K562 (cell line): Measurements from ENCODE around the gene EIF5B. TPM values are rescaled to one million over a fixed set of nuclear protein-coding genes. Genes with fewer than 3 reads are reported as not detected.

ENCODE experiments used
- ATAC-seq: fragments of 200-7000 bp; cut with Tn5 transposase; 3 replicates; pipeline ENCODE4 v1.9.1; 2020; ENCODE audit warnings: moderate library complexity
- BruUV-seq: library from RNA; stranded (reverse); fragments of 400-500 nt; replicated peaks from 2 replicates; lab custom pipeline; 2021; lab: Mats Ljungman, UMichigan
- CTCF ChIA-PET: fragments of 300-600 bp; formaldehyde crosslinking; extraction: SDS; loops from one replicate; lab custom pipeline; 2021; ENCODE audit warnings: low intra/inter-chr PET ratio; lab: Yijun Ruan, JAX
- POLR2A ChIA-PET: fragments of 300-600, 350-650 bp; sonication (Branson Sonifier 250); formaldehyde crosslinking; extraction: SDS; loops from one replicate; lab custom pipeline; 2021; ENCODE audit warnings: antibody characterized with exemption, inconsistent platforms; lab: Yijun Ruan, JAX
- DNase-seq, 4 experiments: peaks; one replicate each; pipeline versions ENCODE4 v3.0.0 to v3.0.0-alpha.2; 2011 to 2018; ENCODE audit warnings: low spot score in 3 of 4, mixed read lengths in 3 of 4; ENCODE audit errors: extremely low read depth in 1 of 4
- FAIRE-seq: peaks from 2 replicates; lab custom pipeline; 2011; peaks lifted over from hg19 to GRCh38; lab: Jason Lieb, UNC
- H2AFZ ChIP-seq: 2 replicates; pipeline ENCODE4 v1.6.0; 2011; ENCODE audit warnings: low read depth, low read length, control low read depth, inconsistent platforms
- H3K27ac ChIP-seq: fragments of 200-600 bp; 3 replicates; pipeline ENCODE4 v1.8.0; 2011; ENCODE audit warnings: low read depth, mild to moderate bottlenecking, control low read depth, inconsistent platforms, low read length, moderate library complexity, mixed read lengths; ENCODE audit errors: extremely low read depth
- H3K27me3 ChIP-seq, 2 experiments: fragments of 300-600 bp in 1 of 2; 2 replicates in 1 of 2; 3 replicates in 1 of 2; pipeline versions ENCODE4 v1.6.0 to v1.8.0; 2011; ENCODE audit warnings: inconsistent platforms in 2 of 2, low read length in 2 of 2, mild to moderate bottlenecking in 1 of 2, mixed read lengths in 1 of 2, moderate library complexity in 1 of 2; ENCODE audit not compliant: control insufficient read depth in 2 of 2, insufficient read depth in 2 of 2
- H3K36me3 ChIP-seq: fragments of 300-600 bp; 3 replicates; pipeline ENCODE4 v1.8.0; 2011; ENCODE audit warnings: mild to moderate bottlenecking, low read length, inconsistent platforms; ENCODE audit not compliant: control insufficient read depth, insufficient read depth
- H3K4me1 ChIP-seq, 2 experiments: fragments of 200-600 bp in 1 of 2; replicated peaks in 1 of 2; 2 replicates in 1 of 2; 3 replicates in 1 of 2; pipeline versions ENCODE4 v1.5.1 to v1.8.0; 2011; ENCODE audit warnings: inconsistent platforms in 2 of 2, low read length in 2 of 2, mild to moderate bottlenecking in 1 of 2, mixed read lengths in 1 of 2, moderate library complexity in 1 of 2; ENCODE audit not compliant: control insufficient read depth in 2 of 2, insufficient read depth in 2 of 2
- H3K4me2 ChIP-seq: 2 replicates; pipeline ENCODE4 v1.6.1; 2011; ENCODE audit warnings: low read length, control low read depth, inconsistent platforms, mixed read lengths; ENCODE audit not compliant: insufficient read depth
- H3K4me3 ChIP-seq: fragments of 200-600 bp; sonication (generic), shearing (Covaris generic); 2 replicates; pipeline ENCODE4 v1.5.1; 2016; ENCODE audit warnings: control low read depth, inconsistent platforms
- H3K79me2 ChIP-seq: fragments of 200-600 bp; 3 replicates; pipeline ENCODE4 v1.8.0; 2011; ENCODE audit warnings: low read length, inconsistent platforms; ENCODE audit not compliant: control insufficient read depth, insufficient read depth
- H3K9ac ChIP-seq, 2 experiments: 2 replicates each; pipeline versions ENCODE4 v1.6.0 to v1.6.1; 2011; ENCODE audit warnings: low read depth in 2 of 2, low read length in 2 of 2, control low read depth in 1 of 2, inconsistent platforms in 1 of 2, mild to moderate bottlenecking in 1 of 2, mixed read lengths in 1 of 2; ENCODE audit not compliant: insufficient read depth in 1 of 2
- H3K9me1 ChIP-seq: one replicate; pipeline ENCODE4 v1.6.0; 2011; ENCODE audit warnings: inconsistent platforms, mild to moderate bottlenecking, low read length, moderate library complexity; ENCODE audit not compliant: control insufficient read depth, insufficient read depth
- H3K9me3 ChIP-seq: replicated peaks from 2 replicates; pipeline ENCODE4 v1.5.1; 2011; ENCODE audit warnings: low read depth, low read length, inconsistent platforms; ENCODE audit not compliant: control insufficient read depth, insufficient read depth
- H4K20me1 ChIP-seq: replicated peaks from 2 replicates; pipeline ENCODE4 v1.6.1; 2011; ENCODE audit warnings: low read length, inconsistent platforms, mixed read lengths; ENCODE audit not compliant: control insufficient read depth, insufficient read depth
- DPF2 ChIP-seq: fragments of 450-650 bp; IDR thresholded peaks from 2 replicates; pipeline ENCODE4 v1.6.1; 2016
- ETV1 ChIP-seq: fragments of 450-650 bp; conservative IDR thresholded peaks from 2 replicates; pipeline ENCODE4 v1.6.1; 2016; ENCODE audit warnings: missing genetic modification characterization, control low read depth, low read depth, missing compliant biosample characterization
- MEIS2 ChIP-seq: fragments of 450-650 bp; IDR thresholded peaks from 2 replicates; pipeline ENCODE4 v1.6.1; 2014; ENCODE audit warnings: mild to moderate bottlenecking; ENCODE audit not compliant: partially characterized antibody
- NCOR1 ChIP-seq: fragments of 450-650 bp; IDR thresholded peaks from 2 replicates; pipeline ENCODE4 v1.6.1; 2016; ENCODE audit warnings: mild to moderate bottlenecking, moderate library complexity
- PML ChIP-seq: IDR thresholded peaks from 2 replicates; pipeline ENCODE4 v1.6.1; 2012; ENCODE audit warnings: low read length, inconsistent platforms
- TAF15 ChIP-seq: fragments of 200-400 bp; formaldehyde crosslinking; IDR thresholded peaks from 2 replicates; pipeline ENCODE4 v1.6.1; 2017; ENCODE audit warnings: mild to moderate bottlenecking, low read depth, low read length, moderate library complexity
- TAF9B ChIP-seq: fragments of 450-650 bp; IDR thresholded peaks from 2 replicates; pipeline ENCODE4 v1.6.1; 2018; ENCODE audit warnings: mild to moderate bottlenecking; ENCODE audit not compliant: partially characterized antibody
- ZKSCAN8 ChIP-seq: fragments of 200-800 bp; sonication (Bioruptor generic); IDR thresholded peaks from 2 replicates; pipeline ENCODE4 v1.6.1; 2016; ENCODE audit warnings: missing genetic modification characterization, missing compliant biosample characterization
- ZNF253 ChIP-seq: fragments of 250-450 bp; sonication (Bioruptor Pico); conservative IDR thresholded peaks from 2 replicates; pipeline ENCODE4 v1.6.1; 2021; ENCODE audit warnings: mild to moderate bottlenecking
- WGBS: fragments of 100-300 bp; shearing (Covaris generic); methylation state at CpG from one replicate; pipeline ENCODE4 v1.1.6; 2016; ENCODE audit warnings: low coverage, mixed read lengths; ENCODE audit not compliant: insufficient coverage; ENCODE audit errors: missing lambda C conversion rate; 5-methylcytosine and 5-hydroxymethylcytosine counted together
- in situ Hi-C: fragments of 300-500 bp; cut with MboI; formaldehyde crosslinking; loops from 4 replicates; pipeline ENCODE4 v1.15.0; 2018; ENCODE audit warnings: inconsistent platforms, mixed read lengths
- intact Hi-C: fragments of 100-400 bp; cut with micrococcal nuclease; formaldehyde crosslinking; loops from 2 replicates; pipeline ENCODE4 v1.14.2; 2022
- polyA plus RNA-seq, 8 experiments: library from polyadenylated mRNA; depleted of rRNA in 4 of 8; stranded (reverse) in 5 of 8; unstranded in 3 of 8; fragments of >200 nt; fragmentation: Nextera tagmentation in 2 of 8; fragmentation: Illumina TruSeq in 1 of 8; extraction: Ambion mirVana in 2 of 8; extraction: Trizol in 1 of 8; gene quantifications; 2 replicates each; pipeline versions ENCODE4 v1.2.1 to v1.2.3, GENCODE V29; 2011 to 2014; ENCODE audit warnings: inconsistent platforms in 1 of 8, missing spikeins in 1 of 8
- total RNA-seq, 7 experiments: library from RNA; depleted of rRNA in 6 of 7; stranded (reverse); fragments of >200 nt in 6 of 7; fragmentation: Illumina TruSeq in 2 of 7; extraction: Trizol in 2 of 7; gene quantifications; 2 replicates each; pipeline versions ENCODE4 v1.2.1 to v1.2.3, GENCODE V29; 2011 to 2021; ENCODE audit warnings: low replicate concordance in 1 of 7
- TF ChIP-seq, protein P1 (sequence below), 2 experiments: fragments of 450-650 bp; conservative IDR thresholded peaks; 2 replicates each; pipeline ENCODE4 v1.6.1; 2017; ENCODE audit warnings: mild to moderate bottlenecking in 2 of 2, moderate library complexity in 2 of 2
- TF ChIP-seq, protein P2 (sequence below): fragments of 450-650 bp; IDR thresholded peaks from 2 replicates; pipeline ENCODE4 v1.6.1; 2018; ENCODE audit not compliant: partially characterized antibody
- TF ChIP-seq, protein P3 (sequence below): sonication (generic); IDR thresholded peaks from 2 replicates; pipeline ENCODE4 v1.6.1; 2016
- TF ChIP-seq, protein P4 (sequence below): fragments of 250-450 bp; sonication (Bioruptor Pico); IDR thresholded peaks from 2 replicates; pipeline ENCODE4 v1.5.0; 2020; ENCODE audit warnings: mild to moderate bottlenecking

The EIF5B gene
- total and polyA plus RNA-seq, 9 of the 15 experiments (the other 6 are each of a cell fraction or from before 2014, with no cell fraction given), result 26.5 to 143 (median 47.7) TPM

GRCh38 chr2:99338029-99338585 lies 918 bp downstream of the EIF5B start:
- intact Hi-C loops (no loop called here), in situ Hi-C loops (no loop called here)
- POLR2A ChIA-PET, result interaction anchor here (0.6 to 1.9 kb wide), 2 partner anchors 10 to 46 kb away, joined by 3 to 10 read pairs; no protein-coding TSS in a partner anchor
- peaks cover 11 to 19% of the 10 kb centered on the region in 2 experiments; a peak in 4 of 5 replicates for H3K4me1 ChIP-seq
- no peaks in the 10 kb centered on the region for H3K9me3 ChIP-seq
- ATAC-seq, result no peak
- 0 out of 2 replicates have a peak overlapping the region, but pooled peaks have one; percentile 6 for H2AFZ ChIP-seq
- peaks cover 95% of the 10 kb centered on the region for H3K79me2 ChIP-seq
- WGBS, result 1% methylated on average over 15 of the region's 17 CpGs
- peak overlapping the region; percentile 61 for H3K4me3 ChIP-seq
- no peaks in the 10 kb centered on the region for H3K9me1 ChIP-seq
- peak overlapping the region; percentile 89 for H3K4me2 ChIP-seq
- peak in 1 of 4 experiments; percentile 42 for DNase-seq
- CTCF ChIA-PET, result interaction anchor here (0.6 to 2.1 kb wide), 2 partner anchors 152 to 1043 kb away, joined by 3 to 9 read pairs; partner anchors contain the start of gene REV1
- peaks cover 17% of the 10 kb centered on the region; the same call in 1 of the 2 replicates for H4K20me1 ChIP-seq
- peaks cover 17% of the 10 kb centered on the region; the same call in 1 of the 3 replicates for H3K36me3 ChIP-seq
- peak; percentile 32 for FAIRE-seq
- no peaks in the 10 kb centered on the region for H3K27me3 ChIP-seq
- H3K27ac ChIP-seq, result peak overlapping the region; percentile 92
- BruUV-seq, result TSS peak; percentile 54
- TF ChIP-seq TAF15, result no peak
- 0 out of 2 replicates have a peak, but pooled peaks have one; percentile 20 for TF ChIP-seq DPF2
- TF ChIP-seq, protein P1, sequence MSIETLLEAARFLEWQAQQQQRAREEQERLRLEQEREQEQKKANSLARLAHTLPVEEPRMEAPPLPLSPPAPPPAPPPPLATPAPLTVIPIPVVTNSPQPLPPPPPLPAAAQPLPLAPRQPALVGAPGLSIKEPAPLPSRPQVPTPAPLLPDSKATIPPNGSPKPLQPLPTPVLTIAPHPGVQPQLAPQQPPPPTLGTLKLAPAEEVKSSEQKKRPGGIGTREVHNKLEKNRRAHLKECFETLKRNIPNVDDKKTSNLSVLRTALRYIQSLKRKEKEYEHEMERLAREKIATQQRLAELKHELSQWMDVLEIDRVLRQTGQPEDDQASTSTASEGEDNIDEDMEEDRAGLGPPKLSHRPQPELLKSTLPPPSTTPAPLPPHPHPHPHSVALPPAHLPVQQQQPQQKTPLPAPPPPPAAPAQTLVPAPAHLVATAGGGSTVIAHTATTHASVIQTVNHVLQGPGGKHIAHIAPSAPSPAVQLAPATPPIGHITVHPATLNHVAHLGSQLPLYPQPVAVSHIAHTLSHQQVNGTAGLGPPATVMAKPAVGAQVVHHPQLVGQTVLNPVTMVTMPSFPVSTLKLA (conservative IDR thresholded peaks at IDR 0.05), result 0 out of 4 replicates have a peak, but pooled peaks of 1 of the 2 experiments have one; percentile 9
- TF ChIP-seq, protein P2, sequence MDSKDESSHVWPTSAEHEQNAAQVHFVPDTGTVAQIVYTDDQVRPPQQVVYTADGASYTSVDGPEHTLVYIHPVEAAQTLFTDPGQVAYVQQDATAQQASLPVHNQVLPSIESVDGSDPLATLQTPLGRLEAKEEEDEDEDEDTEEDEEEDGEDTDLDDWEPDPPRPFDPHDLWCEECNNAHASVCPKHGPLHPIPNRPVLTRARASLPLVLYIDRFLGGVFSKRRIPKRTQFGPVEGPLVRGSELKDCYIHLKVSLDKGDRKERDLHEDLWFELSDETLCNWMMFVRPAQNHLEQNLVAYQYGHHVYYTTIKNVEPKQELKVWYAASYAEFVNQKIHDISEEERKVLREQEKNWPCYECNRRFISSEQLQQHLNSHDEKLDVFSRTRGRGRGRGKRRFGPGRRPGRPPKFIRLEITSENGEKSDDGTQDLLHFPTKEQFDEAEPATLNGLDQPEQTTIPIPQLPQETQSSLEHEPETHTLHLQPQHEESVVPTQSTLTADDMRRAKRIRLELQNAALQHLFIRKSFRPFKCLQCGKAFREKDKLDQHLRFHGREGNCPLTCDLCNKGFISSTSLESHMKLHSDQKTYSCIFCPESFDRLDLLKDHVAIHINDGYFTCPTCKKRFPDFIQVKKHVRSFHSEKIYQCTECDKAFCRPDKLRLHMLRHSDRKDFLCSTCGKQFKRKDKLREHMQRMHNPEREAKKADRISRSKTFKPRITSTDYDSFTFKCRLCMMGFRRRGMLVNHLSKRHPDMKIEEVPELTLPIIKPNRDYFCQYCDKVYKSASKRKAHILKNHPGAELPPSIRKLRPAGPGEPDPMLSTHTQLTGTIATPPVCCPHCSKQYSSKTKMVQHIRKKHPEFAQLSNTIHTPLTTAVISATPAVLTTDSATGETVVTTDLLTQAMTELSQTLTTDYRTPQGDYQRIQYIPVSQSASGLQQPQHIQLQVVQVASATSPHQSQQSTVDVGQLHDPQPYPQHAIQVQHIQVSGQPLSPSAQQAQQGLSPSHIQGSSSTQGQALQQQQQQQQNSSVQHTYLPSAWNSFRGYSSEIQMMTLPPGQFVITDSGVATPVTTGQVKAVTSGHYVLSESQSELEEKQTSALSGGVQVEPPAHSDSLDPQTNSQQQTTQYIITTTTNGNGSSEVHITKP, result peak; percentile 49
- TF ChIP-seq, protein P3, sequence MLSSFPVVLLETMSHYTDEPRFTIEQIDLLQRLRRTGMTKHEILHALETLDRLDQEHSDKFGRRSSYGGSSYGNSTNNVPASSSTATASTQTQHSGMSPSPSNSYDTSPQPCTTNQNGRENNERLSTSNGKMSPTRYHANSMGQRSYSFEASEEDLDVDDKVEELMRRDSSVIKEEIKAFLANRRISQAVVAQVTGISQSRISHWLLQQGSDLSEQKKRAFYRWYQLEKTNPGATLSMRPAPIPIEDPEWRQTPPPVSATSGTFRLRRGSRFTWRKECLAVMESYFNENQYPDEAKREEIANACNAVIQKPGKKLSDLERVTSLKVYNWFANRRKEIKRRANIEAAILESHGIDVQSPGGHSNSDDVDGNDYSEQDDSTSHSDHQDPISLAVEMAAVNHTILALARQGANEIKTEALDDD, result 0 out of 2 replicates have a peak, but pooled peaks have one; percentile 39
- TF ChIP-seq NCOR1, result 0 out of 2 replicates have a peak, but pooled peaks have one; percentile 10
- TF ChIP-seq ZKSCAN8 (CRISPR knock-in tag), result no peak
- TF ChIP-seq TAF9B, result peak; percentile 33
- 0 out of 2 replicates have a peak, but pooled peaks have one; percentile 13 for TF ChIP-seq ETV1 (tag)
- TF ChIP-seq MEIS2, result no peak
- TF ChIP-seq, protein P4, sequence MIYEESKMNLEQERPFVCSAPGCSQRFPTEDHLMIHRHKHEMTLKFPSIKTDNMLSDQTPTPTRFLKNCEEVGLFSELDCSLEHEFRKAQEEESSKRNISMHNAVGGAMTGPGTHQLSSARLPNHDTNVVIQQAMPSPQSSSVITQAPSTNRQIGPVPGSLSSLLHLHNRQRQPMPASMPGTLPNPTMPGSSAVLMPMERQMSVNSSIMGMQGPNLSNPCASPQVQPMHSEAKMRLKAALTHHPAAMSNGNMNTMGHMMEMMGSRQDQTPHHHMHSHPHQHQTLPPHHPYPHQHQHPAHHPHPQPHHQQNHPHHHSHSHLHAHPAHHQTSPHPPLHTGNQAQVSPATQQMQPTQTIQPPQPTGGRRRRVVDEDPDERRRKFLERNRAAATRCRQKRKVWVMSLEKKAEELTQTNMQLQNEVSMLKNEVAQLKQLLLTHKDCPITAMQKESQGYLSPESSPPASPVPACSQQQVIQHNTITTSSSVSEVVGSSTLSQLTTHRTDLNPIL (CRISPR knock-in tag), result no peak
- no peak for TF ChIP-seq ZNF253 (CRISPR knock-in tag)
- no peak for TF ChIP-seq PML
- peak overlapping the region; percentile 89 to 96 for H3K9ac ChIP-seq
